K562 (cell line): ENCODE measurements around the gene RTBDN. TPM values are rescaled to one million over a fixed set of nuclear protein-coding genes. Genes with fewer than 3 reads are reported as not detected.

Source experiments
- ARID2 ChIP-seq: fragments of 450-650 bp; IDR thresholded peaks from 2 replicates; pipeline ENCODE4 v1.6.1; 2017; ENCODE audit warnings: antibody characterized with exemption, mild to moderate bottlenecking
- BRD9 ChIP-seq: fragments of 450-650 bp; IDR thresholded peaks from 2 replicates; pipeline ENCODE4 v1.6.1; 2018; ENCODE audit warnings: low read depth; ENCODE audit not compliant: partially characterized antibody
- CEBPB ChIP-seq: fragments of 450-650 bp; IDR thresholded peaks from 2 replicates; pipeline ENCODE4 v1.6.1; 2016; ENCODE audit warnings: missing genetic modification characterization, missing compliant biosample characterization
- DDX20 ChIP-seq: fragments of 450-650 bp; IDR thresholded peaks from 2 replicates; pipeline ENCODE4 v1.6.1; 2016; ENCODE audit warnings: missing genetic modification characterization, low read depth, mild to moderate bottlenecking, missing compliant biosample characterization, moderate library complexity
- EHMT2 ChIP-seq: fragments of 450-650 bp; IDR thresholded peaks from 2 replicates; pipeline ENCODE4 v1.6.1; 2018; ENCODE audit warnings: antibody characterized with exemption
- GTF2F1 ChIP-seq: IDR thresholded peaks from 2 replicates; pipeline ENCODE4 v1.6.1; 2011; ENCODE audit warnings: low read depth, low read length, improper control_type of control experiment
- MCM5 ChIP-seq: fragments of 450-650 bp; IDR thresholded peaks from 2 replicates; pipeline ENCODE4 v1.6.1; 2016; ENCODE audit warnings: low read depth
- POLR2AphosphoS5 ChIP-seq: IDR thresholded peaks from 2 replicates; pipeline ENCODE4 v1.6.1; 2011; ENCODE audit warnings: mild to moderate bottlenecking, low read depth, low read length, moderate library complexity; ENCODE audit not compliant: control insufficient read depth, insufficient read depth
- POLR2B ChIP-seq: fragments of 450-650 bp; IDR thresholded peaks from 2 replicates; pipeline ENCODE4 v1.6.1; 2018; ENCODE audit warnings: low read depth; ENCODE audit not compliant: partially characterized antibody
- PRPF4 ChIP-seq: fragments of 200-400 bp; formaldehyde crosslinking; IDR thresholded peaks from one replicate; pipeline ENCODE4 v1.6.1; 2017; ENCODE audit warnings: low read length, low read depth, mild to moderate bottlenecking; ENCODE audit not compliant: insufficient read depth, poor library complexity, severe bottlenecking
- RBM17 ChIP-seq: fragments of 200-400 bp; formaldehyde crosslinking; IDR thresholded peaks from 2 replicates; pipeline ENCODE4 v1.6.1; 2017; ENCODE audit warnings: low read depth, mild to moderate bottlenecking, low read length, borderline replicate concordance
- STAT5A ChIP-seq: IDR thresholded peaks from 2 replicates; pipeline ENCODE4 v1.6.1; 2012; ENCODE audit warnings: low read length, inconsistent platforms, borderline replicate concordance
- ZC3H11A ChIP-seq: IDR thresholded peaks from 2 replicates; pipeline ENCODE4 v1.6.1; 2012; ENCODE audit warnings: low read depth, low read length, improper control_type of control experiment
- ZFP1 ChIP-seq: fragments of 450-650 bp; formaldehyde crosslinking; IDR thresholded peaks from 2 replicates; pipeline ENCODE4 v1.4.0; 2020; ENCODE audit warnings: mild to moderate bottlenecking, mixed read lengths
- ZNF140 ChIP-seq: fragments of 250-450 bp; sonication (Bioruptor Pico); IDR thresholded peaks from 2 replicates; pipeline ENCODE4 v1.8.0; 2021; ENCODE audit warnings: moderate library complexity, mild to moderate bottlenecking, inconsistent platforms
- ZNF785 ChIP-seq: fragments of 250-450 bp; sonication (Bioruptor Pico); IDR thresholded peaks from 2 replicates; pipeline ENCODE4 v1.4.0; 2020; ENCODE audit warnings: mild to moderate bottlenecking
- polyA plus RNA-seq, 8 experiments: library from polyadenylated mRNA; depleted of rRNA in 4 of 8; stranded (reverse) in 5 of 8; unstranded in 3 of 8; fragments of >200 nt; fragmentation: Nextera tagmentation in 2 of 8; fragmentation: Illumina TruSeq in 1 of 8; extraction: Ambion mirVana in 2 of 8; extraction: Trizol in 1 of 8; gene quantifications; 2 replicates each; pipeline versions ENCODE4 v1.2.1 to v1.2.3, GENCODE V29; 2011 to 2014; ENCODE audit warnings: inconsistent platforms in 1 of 8, missing spikeins in 1 of 8
- total RNA-seq, 7 experiments: library from RNA; depleted of rRNA in 6 of 7; stranded (reverse); fragments of >200 nt in 6 of 7; fragmentation: Illumina TruSeq in 2 of 7; extraction: Trizol in 2 of 7; gene quantifications; 2 replicates each; pipeline versions ENCODE4 v1.2.1 to v1.2.3, GENCODE V29; 2011 to 2021; ENCODE audit warnings: low replicate concordance in 1 of 7
- TF ChIP-seq, protein P1 (sequence below): fragments of 450-650 bp; IDR thresholded peaks from 2 replicates; pipeline ENCODE4 v1.7.1; 2018; ENCODE audit warnings: mild to moderate bottlenecking, low read depth; ENCODE audit not compliant: partially characterized antibody
- TF ChIP-seq, protein P2 (sequence below): sonication (generic); formaldehyde crosslinking; IDR thresholded peaks from 2 replicates; pipeline ENCODE4 v1.8.0; 2022; ENCODE audit warnings: missing genetic modification reagents, mild to moderate bottlenecking, moderate library complexity, borderline replicate concordance
- TF ChIP-seq, protein P3 (sequence below): sonication (generic); formaldehyde crosslinking; IDR thresholded peaks from 2 replicates; pipeline ENCODE4 v1.8.0; 2022; ENCODE audit warnings: mild to moderate bottlenecking, missing genetic modification reagents

Gene RTBDN
- total and polyA plus RNA-seq, 9 of the 15 experiments (the other 6 are each of a cell fraction or from before 2014, with no cell fraction given) = 0.20 to 2.3 (median 0.72) TPM; not detected in 1

DNA sequence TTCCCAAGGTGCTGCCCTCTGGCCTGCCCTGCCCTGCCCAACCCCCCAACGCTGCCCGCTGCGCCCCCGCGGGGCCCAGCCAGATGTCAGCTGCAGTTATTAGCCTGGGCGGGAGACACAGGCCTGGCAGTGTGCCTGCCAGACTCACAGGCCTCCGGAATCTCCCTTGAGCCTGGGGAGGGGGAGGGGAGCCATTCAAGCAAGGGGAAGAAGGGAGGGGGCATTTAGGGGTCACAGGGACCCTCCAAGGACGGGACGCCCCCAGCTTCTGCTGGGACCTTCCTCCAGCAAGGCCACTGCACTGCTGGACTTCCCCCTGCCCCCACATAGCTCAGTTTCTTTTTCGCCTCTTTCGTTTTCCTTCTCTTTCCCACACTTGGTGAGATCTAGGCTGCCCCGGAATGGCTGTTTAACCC is 45.7 kb downstream of the RTBDN start (continued):
- TF ChIP-seq ZFP1 (CRISPR knock-in tag) = no peak
- no peak for TF ChIP-seq BRD9
- no peak for TF ChIP-seq GTF2F1
- no peak for TF ChIP-seq ARID2
- no peak for TF ChIP-seq RBM17
- no peak for TF ChIP-seq ZNF140 (CRISPR knock-in tag)
- no peak for TF ChIP-seq CEBPB (tag)
- TF ChIP-seq, protein P1, sequence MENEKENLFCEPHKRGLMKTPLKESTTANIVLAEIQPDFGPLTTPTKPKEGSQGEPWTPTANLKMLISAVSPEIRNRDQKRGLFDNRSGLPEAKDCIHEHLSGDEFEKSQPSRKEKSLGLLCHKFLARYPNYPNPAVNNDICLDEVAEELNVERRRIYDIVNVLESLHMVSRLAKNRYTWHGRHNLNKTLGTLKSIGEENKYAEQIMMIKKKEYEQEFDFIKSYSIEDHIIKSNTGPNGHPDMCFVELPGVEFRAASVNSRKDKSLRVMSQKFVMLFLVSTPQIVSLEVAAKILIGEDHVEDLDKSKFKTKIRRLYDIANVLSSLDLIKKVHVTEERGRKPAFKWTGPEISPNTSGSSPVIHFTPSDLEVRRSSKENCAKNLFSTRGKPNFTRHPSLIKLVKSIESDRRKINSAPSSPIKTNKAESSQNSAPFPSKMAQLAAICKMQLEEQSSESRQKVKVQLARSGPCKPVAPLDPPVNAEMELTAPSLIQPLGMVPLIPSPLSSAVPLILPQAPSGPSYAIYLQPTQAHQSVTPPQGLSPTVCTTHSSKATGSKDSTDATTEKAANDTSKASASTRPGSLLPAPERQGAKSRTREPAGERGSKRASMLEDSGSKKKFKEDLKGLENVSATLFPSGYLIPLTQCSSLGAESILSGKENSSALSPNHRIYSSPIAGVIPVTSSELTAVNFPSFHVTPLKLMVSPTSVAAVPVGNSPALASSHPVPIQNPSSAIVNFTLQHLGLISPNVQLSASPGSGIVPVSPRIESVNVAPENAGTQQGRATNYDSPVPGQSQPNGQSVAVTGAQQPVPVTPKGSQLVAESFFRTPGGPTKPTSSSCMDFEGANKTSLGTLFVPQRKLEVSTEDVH = no peak
- no peak for TF ChIP-seq STAT5A
- TF ChIP-seq MCM5 = no peak
- TF ChIP-seq POLR2B = no peak
- no peak for TF ChIP-seq ZC3H11A
- TF ChIP-seq POLR2AphosphoS5 = 0 out of 2 replicates have a peak, but pooled peaks have one; percentile 44
- TF ChIP-seq, protein P2, sequence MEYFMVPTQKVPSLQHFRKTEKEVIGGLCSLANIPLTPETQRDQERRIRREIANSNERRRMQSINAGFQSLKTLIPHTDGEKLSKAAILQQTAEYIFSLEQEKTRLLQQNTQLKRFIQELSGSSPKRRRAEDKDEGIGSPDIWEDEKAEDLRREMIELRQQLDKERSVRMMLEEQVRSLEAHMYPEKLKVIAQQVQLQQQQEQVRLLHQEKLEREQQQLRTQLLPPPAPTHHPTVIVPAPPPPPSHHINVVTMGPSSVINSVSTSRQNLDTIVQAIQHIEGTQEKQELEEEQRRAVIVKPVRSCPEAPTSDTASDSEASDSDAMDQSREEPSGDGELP (CRISPR knock-in tag) = peak; percentile 74; the same call in 1 of the 2 replicates
- TF ChIP-seq PRPF4 = no peak
- TF ChIP-seq EHMT2 = no peak
- TF ChIP-seq ZNF785 (CRISPR knock-in tag) = no peak
- TF ChIP-seq DDX20 (tag) = no peak
- TF ChIP-seq, protein P3, sequence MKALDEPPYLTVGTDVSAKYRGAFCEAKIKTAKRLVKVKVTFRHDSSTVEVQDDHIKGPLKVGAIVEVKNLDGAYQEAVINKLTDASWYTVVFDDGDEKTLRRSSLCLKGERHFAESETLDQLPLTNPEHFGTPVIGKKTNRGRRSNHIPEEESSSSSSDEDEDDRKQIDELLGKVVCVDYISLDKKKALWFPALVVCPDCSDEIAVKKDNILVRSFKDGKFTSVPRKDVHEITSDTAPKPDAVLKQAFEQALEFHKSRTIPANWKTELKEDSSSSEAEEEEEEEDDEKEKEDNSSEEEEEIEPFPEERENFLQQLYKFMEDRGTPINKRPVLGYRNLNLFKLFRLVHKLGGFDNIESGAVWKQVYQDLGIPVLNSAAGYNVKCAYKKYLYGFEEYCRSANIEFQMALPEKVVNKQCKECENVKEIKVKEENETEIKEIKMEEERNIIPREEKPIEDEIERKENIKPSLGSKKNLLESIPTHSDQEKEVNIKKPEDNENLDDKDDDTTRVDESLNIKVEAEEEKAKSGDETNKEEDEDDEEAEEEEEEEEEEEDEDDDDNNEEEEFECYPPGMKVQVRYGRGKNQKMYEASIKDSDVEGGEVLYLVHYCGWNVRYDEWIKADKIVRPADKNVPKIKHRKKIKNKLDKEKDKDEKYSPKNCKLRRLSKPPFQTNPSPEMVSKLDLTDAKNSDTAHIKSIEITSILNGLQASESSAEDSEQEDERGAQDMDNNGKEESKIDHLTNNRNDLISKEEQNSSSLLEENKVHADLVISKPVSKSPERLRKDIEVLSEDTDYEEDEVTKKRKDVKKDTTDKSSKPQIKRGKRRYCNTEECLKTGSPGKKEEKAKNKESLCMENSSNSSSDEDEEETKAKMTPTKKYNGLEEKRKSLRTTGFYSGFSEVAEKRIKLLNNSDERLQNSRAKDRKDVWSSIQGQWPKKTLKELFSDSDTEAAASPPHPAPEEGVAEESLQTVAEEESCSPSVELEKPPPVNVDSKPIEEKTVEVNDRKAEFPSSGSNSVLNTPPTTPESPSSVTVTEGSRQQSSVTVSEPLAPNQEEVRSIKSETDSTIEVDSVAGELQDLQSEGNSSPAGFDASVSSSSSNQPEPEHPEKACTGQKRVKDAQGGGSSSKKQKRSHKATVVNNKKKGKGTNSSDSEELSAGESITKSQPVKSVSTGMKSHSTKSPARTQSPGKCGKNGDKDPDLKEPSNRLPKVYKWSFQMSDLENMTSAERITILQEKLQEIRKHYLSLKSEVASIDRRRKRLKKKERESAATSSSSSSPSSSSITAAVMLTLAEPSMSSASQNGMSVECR (CRISPR knock-in tag) = no peak
- TF ChIP-seq, all 486 proteins: peak for 46
